ENCODE measurements around the gene NSUN2. TPM values are rescaled to one million over a fixed set of nuclear protein-coding genes. Genes with fewer than 3 reads are reported as not detected.

The NSUN2 gene
- total RNA-seq, 1 donor from 2014 or later = 70.2 TPM

DNA sequence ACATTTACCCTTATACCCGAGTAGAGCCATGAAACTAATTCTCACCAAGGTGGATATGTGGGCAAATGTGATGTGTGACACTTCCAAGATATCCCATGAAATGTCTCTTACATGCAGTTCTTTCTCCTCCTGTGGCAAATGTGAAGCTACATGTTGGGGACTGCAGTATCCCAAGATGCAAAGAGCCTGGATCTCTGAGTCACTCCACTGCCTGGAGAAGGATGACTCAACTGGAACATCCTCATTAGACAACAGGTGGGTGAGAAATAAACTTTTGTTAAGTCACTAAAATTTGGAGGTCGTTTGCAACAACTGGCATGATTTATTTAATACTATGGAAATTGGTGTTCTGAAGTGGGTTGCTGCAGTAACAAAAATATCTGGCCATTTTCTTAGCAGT is 43.9 kb upstream of the NSUN2 start:
- Mint-ChIP-seq H3K36me3 (ENCODE audit: low read depth, unreplicated experiment) (peaks cover 10% of the 10 kb centered on the region), H3K27me3 (ENCODE audit: unreplicated experiment) (peaks cover 3% of the 10 kb centered on the region), H3K4me1 (ENCODE audit: unreplicated experiment) (no peaks in the 10 kb centered on the region), H3K4me3 (ENCODE audit: unreplicated experiment) (no peak overlapping the region), H3K27ac (ENCODE audit: unreplicated experiment) (no peak overlapping the region), H3K9me3 (ENCODE audit: unreplicated experiment) (no peaks in the 10 kb centered on the region)
- no peak for DNase-seq (ENCODE audit: low spot score)
- TF ChIP-seq, protein P1, sequence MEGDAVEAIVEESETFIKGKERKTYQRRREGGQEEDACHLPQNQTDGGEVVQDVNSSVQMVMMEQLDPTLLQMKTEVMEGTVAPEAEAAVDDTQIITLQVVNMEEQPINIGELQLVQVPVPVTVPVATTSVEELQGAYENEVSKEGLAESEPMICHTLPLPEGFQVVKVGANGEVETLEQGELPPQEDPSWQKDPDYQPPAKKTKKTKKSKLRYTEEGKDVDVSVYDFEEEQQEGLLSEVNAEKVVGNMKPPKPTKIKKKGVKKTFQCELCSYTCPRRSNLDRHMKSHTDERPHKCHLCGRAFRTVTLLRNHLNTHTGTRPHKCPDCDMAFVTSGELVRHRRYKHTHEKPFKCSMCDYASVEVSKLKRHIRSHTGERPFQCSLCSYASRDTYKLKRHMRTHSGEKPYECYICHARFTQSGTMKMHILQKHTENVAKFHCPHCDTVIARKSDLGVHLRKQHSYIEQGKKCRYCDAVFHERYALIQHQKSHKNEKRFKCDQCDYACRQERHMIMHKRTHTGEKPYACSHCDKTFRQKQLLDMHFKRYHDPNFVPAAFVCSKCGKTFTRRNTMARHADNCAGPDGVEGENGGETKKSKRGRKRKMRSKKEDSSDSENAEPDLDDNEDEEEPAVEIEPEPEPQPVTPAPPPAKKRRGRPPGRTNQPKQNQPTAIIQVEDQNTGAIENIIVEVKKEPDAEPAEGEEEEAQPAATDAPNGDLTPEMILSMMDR (IDR thresholded peaks at IDR 0.05; ENCODE audit: unreplicated experiment) = no peak

DNA sequence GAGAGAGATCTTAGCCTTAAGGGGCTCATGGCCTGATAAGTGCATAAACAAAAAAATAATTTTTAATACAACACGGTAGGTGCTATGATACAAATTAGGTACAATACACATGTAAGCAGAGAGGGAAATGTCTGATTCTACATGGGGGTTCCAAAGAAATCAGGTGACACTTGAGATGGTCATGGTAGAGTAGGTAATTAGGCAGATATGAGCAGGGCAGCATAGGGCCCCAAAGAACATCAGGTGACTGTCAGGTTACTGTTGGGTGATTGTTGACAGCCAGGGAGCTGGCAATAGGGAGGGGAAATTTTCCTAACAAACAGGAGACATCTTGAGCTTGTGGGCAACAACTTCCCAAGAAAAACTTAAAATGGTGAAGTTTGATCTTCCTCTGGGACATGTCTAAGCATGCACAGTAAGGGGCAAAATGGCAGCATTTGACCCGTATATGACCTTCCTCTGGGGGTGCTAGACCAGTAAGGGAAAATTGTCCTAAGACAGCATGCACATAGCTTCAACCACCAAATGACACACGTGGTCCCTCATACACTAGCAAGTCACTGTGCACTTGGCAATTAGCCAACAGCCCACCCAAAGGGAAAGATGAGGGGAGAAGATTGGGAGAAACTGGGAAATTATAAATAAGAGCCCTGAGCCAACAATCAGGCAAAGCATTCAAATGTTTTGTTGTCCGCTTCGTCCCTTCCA is 43.1 kb upstream of the NSUN2 start:
- TF ChIP-seq, protein P1 (IDR thresholded peaks at IDR 0.05; ENCODE audit: unreplicated experiment) = no peak
- H3K4me1 Mint-ChIP-seq (ENCODE audit: unreplicated experiment) = no peaks in the 10 kb centered on the region
- H3K27me3 Mint-ChIP-seq (ENCODE audit: unreplicated experiment) = peaks cover 3% of the 10 kb centered on the region
- no peak overlapping the region for H3K4me3 Mint-ChIP-seq (ENCODE audit: unreplicated experiment)
- DNase-seq (ENCODE audit: low spot score) = no peak
- no peaks in the 10 kb centered on the region for H3K9me3 Mint-ChIP-seq (ENCODE audit: unreplicated experiment)
- peaks cover 13% of the 10 kb centered on the region for H3K36me3 Mint-ChIP-seq (ENCODE audit: low read depth, unreplicated experiment)
- H3K27ac Mint-ChIP-seq (ENCODE audit: unreplicated experiment) = no peak overlapping the region

DNA sequence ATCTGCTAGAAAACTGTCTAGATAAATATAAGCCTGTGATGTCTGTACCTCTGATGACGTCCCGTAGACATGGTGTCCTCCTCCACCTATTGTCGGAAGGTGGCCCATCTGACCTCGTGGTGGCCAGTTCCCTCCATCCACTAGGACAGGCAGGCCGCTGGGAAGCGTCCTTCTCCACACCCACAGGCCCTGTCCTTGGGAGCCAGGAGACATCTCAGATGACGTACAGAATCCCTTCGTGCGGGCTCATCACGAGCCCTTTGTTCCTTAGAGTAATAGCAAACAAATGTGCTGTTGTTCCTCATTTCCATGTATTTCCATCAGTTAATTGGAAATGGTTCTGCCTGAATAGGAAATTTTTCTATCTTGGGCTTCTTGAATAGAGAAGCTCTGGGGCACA is 42.0 kb upstream of the NSUN2 start:
- Mint-ChIP-seq H3K9me3 (ENCODE audit: unreplicated experiment) (no peaks in the 10 kb centered on the region), H3K4me1 (ENCODE audit: unreplicated experiment) (no peaks in the 10 kb centered on the region), H3K4me3 (ENCODE audit: unreplicated experiment) (no peak overlapping the region), H3K36me3 (ENCODE audit: low read depth, unreplicated experiment) (peaks cover 15% of the 10 kb centered on the region), H3K27me3 (ENCODE audit: unreplicated experiment) (peaks cover 3% of the 10 kb centered on the region), H3K27ac (ENCODE audit: unreplicated experiment) (no peak overlapping the region)
- TF ChIP-seq, protein P1 (IDR thresholded peaks at IDR 0.05; ENCODE audit: unreplicated experiment) = no peak
- no peak for DNase-seq (ENCODE audit: low spot score)

DNA sequence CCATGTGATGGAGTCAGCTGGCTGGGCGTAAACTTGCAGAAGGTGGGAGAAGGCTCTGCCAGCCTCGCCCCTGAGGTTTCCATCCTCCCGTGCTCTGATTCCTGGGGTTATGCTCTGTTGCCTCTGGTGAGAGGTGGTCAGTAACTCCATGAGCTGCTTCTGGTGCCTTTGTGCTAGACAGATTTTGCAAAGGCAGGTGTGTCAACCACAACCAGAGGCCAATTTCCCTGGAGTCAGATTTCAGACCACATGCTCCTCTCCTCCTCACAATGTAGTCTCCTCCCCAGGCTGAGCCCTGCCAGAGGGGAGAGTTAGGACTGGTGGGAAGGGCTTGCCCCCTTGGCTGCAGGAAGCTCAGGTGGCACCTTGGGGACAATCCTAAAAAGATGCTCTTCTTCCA is 41.6 kb upstream of the NSUN2 start:
- DNase-seq (ENCODE audit: low spot score) = no peak
- Mint-ChIP-seq H3K36me3 (ENCODE audit: low read depth, unreplicated experiment) (peaks cover 15% of the 10 kb centered on the region), H3K9me3 (ENCODE audit: unreplicated experiment) (no peaks in the 10 kb centered on the region), H3K4me1 (ENCODE audit: unreplicated experiment) (no peaks in the 10 kb centered on the region), H3K27me3 (ENCODE audit: unreplicated experiment) (peaks cover 3% of the 10 kb centered on the region), H3K4me3 (ENCODE audit: unreplicated experiment) (no peak overlapping the region), H3K27ac (ENCODE audit: unreplicated experiment) (no peak overlapping the region)
- TF ChIP-seq, protein P1 (IDR thresholded peaks at IDR 0.05; ENCODE audit: unreplicated experiment) = no peak

DNA sequence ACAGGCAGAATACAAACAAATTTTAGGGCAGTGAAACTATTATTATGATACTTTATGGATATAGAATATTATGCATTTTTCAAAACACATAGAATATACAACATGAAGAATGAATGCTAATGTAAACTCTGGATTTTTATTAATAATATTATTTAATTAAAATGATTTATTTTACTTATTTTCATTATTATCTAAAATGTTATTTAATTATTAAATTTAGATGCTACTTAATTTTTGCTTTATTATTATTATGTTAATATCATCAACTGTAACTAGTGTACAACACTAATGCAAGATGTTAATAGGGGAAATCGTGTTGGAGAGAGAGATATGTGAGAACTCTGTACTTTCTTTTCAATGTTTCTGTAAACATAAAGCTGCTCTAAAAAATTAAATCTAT is 41.1 kb upstream of the NSUN2 start:
- TF ChIP-seq, protein P1 (IDR thresholded peaks at IDR 0.05; ENCODE audit: unreplicated experiment) = no peak
- Mint-ChIP-seq H3K36me3 (ENCODE audit: low read depth, unreplicated experiment) (peaks cover 15% of the 10 kb centered on the region), H3K4me3 (ENCODE audit: unreplicated experiment) (no peak overlapping the region), H3K27ac (ENCODE audit: unreplicated experiment) (no peak overlapping the region), H3K27me3 (ENCODE audit: unreplicated experiment) (peaks cover 3% of the 10 kb centered on the region), H3K4me1 (ENCODE audit: unreplicated experiment) (no peaks in the 10 kb centered on the region), H3K9me3 (ENCODE audit: unreplicated experiment) (no peaks in the 10 kb centered on the region)
- DNase-seq (ENCODE audit: low spot score) = no peak

Data from endothelial cell (in vitro differentiated cells).